DND-41 (cell line): ENCODE results near the gene ACADS.

Experiments
- ATAC-seq: fragments of 200-7000 bp; cut with Tn5 transposase; 3 replicates; pipeline ENCODE4 v1.9.1; 2021; ENCODE audit warnings: low read depth; ENCODE audit not compliant: insufficient read depth
- DNase-seq: peaks from one replicate; pipeline ENCODE4 v3.0.0-alpha.2; 2020
- H2AFZ ChIP-seq: 2 replicates; pipeline ENCODE4 v1.6.0; 2012; ENCODE audit warnings: low read depth, low read length
- H3K27ac ChIP-seq: 2 replicates; pipeline ENCODE4 v1.5.1; 2012; ENCODE audit warnings: low read length, inconsistent platforms
- H3K27me3 ChIP-seq: fragments of 200-600 bp; sonication (generic); 2 replicates; pipeline ENCODE4 v1.6.0; 2012; ENCODE audit warnings: low read length, mild to moderate bottlenecking, inconsistent platforms; ENCODE audit not compliant: insufficient read depth, poor library complexity
- H3K36me3 ChIP-seq: 2 replicates; pipeline ENCODE4 v1.5.1; 2012; ENCODE audit warnings: low read length, inconsistent platforms; ENCODE audit not compliant: insufficient read depth
- H3K4me1 ChIP-seq: 2 replicates; pipeline ENCODE4 v1.5.1; 2012; ENCODE audit warnings: mild to moderate bottlenecking, low read length; ENCODE audit not compliant: insufficient read depth
- H3K4me2 ChIP-seq: 2 replicates; pipeline ENCODE4 v1.6.0; 2012; ENCODE audit warnings: mild to moderate bottlenecking, moderate library complexity, low read length, inconsistent platforms; ENCODE audit not compliant: insufficient read depth
- H3K4me3 ChIP-seq, 2 experiments: fragments of 200-600 bp in 1 of 2; shearing (Covaris generic) in 1 of 2; 2 replicates each; pipeline ENCODE4 v1.5.1; 2012 to 2016; ENCODE audit warnings: inconsistent platforms in 2 of 2, low read length in 2 of 2, mild to moderate bottlenecking in 2 of 2, low read depth in 1 of 2, moderate library complexity in 1 of 2
- H3K79me2 ChIP-seq: 2 replicates; pipeline ENCODE4 v1.6.0; 2012; ENCODE audit warnings: low read length, inconsistent platforms; ENCODE audit not compliant: insufficient read depth
- H3K9ac ChIP-seq: 2 replicates; pipeline ENCODE4 v1.6.0; 2012; ENCODE audit warnings: low read depth, mild to moderate bottlenecking, inconsistent platforms, low read length, moderate library complexity
- H3K9me3 ChIP-seq: 2 replicates; pipeline ENCODE4 v1.5.1; 2012; ENCODE audit warnings: low read length, moderate library complexity, mild to moderate bottlenecking, inconsistent platforms; ENCODE audit not compliant: insufficient read depth, severe bottlenecking
- H4K20me1 ChIP-seq: 2 replicates; pipeline ENCODE4 v1.6.0; 2012; ENCODE audit warnings: low read length; ENCODE audit not compliant: insufficient read depth
- EZH2 ChIP-seq: IDR thresholded peaks from 3 replicates; pipeline ENCODE4 v1.6.1; 2012; ENCODE audit warnings: borderline replicate concordance, low read depth, mild to moderate bottlenecking, moderate library complexity, low read length, inconsistent platforms; ENCODE audit not compliant: severe bottlenecking
- TF ChIP-seq, protein P1 (sequence below): IDR thresholded peaks from 2 replicates; pipeline ENCODE4 v1.5.1; 2012; ENCODE audit warnings: borderline replicate concordance, low read length, moderate library complexity, mild to moderate bottlenecking; ENCODE audit not compliant: poor library complexity, severe bottlenecking; ENCODE audit errors: extremely low read depth

The ACADS gene

DNA sequence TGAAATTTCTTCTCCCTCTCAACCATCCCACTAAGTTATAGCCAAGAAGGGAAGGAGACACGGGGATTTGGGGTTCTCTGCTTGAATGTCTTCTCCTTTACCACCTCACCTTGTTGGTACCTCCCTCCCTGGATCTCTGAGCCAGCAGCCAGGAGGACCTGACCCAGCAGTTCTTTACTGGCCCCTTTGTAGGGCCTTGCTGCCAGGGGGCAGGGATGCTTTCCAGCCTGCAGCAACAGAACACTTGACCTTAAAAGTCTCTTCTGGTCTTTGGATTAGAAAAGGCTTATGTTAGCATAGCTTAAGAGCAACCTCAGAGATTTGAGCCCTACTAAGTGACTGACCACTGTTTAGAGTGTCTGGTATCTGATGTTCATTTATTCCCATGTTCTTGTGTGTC is 28.3 kb upstream of the ACADS start:
- DNase-seq = no peak
- peaks cover 27% of the 10 kb centered on the region for H3K79me2 ChIP-seq
- H3K9me3 ChIP-seq = no peaks in the 10 kb centered on the region
- H3K27me3 ChIP-seq = no peaks in the 10 kb centered on the region
- no peak overlapping the region for H3K9ac ChIP-seq
- H3K36me3 ChIP-seq = peaks cover 97% of the 10 kb centered on the region
- H3K4me2 ChIP-seq = no peak overlapping the region
- no peaks in the 10 kb centered on the region for H3K4me1 ChIP-seq
- H2AFZ ChIP-seq = no peak overlapping the region
- no peak overlapping the region for H3K4me3 ChIP-seq
- no peak overlapping the region for H3K27ac ChIP-seq
- no peak for TF ChIP-seq EZH2
- TF ChIP-seq, protein P1, sequence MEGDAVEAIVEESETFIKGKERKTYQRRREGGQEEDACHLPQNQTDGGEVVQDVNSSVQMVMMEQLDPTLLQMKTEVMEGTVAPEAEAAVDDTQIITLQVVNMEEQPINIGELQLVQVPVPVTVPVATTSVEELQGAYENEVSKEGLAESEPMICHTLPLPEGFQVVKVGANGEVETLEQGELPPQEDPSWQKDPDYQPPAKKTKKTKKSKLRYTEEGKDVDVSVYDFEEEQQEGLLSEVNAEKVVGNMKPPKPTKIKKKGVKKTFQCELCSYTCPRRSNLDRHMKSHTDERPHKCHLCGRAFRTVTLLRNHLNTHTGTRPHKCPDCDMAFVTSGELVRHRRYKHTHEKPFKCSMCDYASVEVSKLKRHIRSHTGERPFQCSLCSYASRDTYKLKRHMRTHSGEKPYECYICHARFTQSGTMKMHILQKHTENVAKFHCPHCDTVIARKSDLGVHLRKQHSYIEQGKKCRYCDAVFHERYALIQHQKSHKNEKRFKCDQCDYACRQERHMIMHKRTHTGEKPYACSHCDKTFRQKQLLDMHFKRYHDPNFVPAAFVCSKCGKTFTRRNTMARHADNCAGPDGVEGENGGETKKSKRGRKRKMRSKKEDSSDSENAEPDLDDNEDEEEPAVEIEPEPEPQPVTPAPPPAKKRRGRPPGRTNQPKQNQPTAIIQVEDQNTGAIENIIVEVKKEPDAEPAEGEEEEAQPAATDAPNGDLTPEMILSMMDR = no peak
- H4K20me1 ChIP-seq = peaks cover 47% of the 10 kb centered on the region
- no peak for ATAC-seq

DNA sequence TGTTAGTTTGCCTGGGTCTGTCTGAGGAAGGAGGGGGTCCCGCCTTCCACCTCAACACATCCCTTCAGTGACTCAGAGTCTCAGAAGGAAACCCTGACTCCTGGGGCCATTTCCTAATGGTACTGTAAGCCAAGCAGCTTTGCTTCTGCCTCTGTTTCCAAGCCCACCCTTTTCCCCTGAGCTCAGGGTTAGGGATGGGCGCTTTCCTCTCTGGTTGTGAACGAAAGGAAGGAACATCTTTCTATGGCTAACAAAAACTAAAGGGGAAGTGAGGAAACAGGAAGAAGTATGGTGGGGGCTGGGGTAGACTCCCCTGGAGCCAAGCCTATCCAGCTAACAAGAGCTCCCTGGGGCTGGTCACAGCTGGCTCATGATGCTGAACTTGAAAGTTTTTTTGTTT is 27.0 kb upstream of the ACADS start:
- H3K4me2 ChIP-seq = no peak overlapping the region
- H3K9ac ChIP-seq = no peak overlapping the region
- ATAC-seq (no peak), DNase-seq (no peak)
- H3K9me3 ChIP-seq = no peaks in the 10 kb centered on the region
- peaks cover 99% of the 10 kb centered on the region for H3K36me3 ChIP-seq
- no peaks in the 10 kb centered on the region for H3K4me1 ChIP-seq
- H3K79me2 ChIP-seq = peaks cover 14% of the 10 kb centered on the region
- no peak overlapping the region for H3K4me3 ChIP-seq
- H2AFZ ChIP-seq = no peak overlapping the region
- no peaks in the 10 kb centered on the region for H3K27me3 ChIP-seq
- peaks cover 39% of the 10 kb centered on the region for H4K20me1 ChIP-seq
- TF ChIP-seq, protein P1 = no peak
- TF ChIP-seq EZH2 = no peak
- 0 out of 2 replicates have a peak overlapping the region, but pooled peaks have one; percentile 19 for H3K27ac ChIP-seq

DNA sequence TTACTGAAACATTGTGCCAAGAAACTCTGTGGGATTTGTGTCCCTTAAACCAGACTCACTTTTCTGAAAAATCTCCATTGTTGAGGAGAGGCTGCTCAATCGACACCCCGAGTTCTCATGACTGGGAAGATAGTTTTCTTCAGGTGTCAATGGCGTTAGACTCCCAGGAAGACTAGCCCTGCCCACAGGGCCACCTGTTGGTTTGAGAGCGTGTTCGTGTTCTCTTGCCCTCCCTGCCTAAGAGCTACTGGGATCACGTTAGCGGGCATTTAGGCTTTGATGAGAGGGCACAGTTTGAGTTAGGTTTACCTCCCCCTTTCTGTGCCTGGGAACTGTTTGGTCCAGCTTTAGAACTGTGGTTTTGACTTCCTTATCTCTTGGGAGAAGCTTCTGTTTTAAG is 26.1 kb upstream of the ACADS start:
- TF ChIP-seq, protein P1 = no peak
- TF ChIP-seq EZH2 = no peak
- ATAC-seq (no peak), DNase-seq (no peak)
- no peaks in the 10 kb centered on the region for H3K9me3 ChIP-seq
- H3K4me1 ChIP-seq = no peaks in the 10 kb centered on the region
- no peak overlapping the region for H3K4me3 ChIP-seq
- peaks cover 38% of the 10 kb centered on the region for H4K20me1 ChIP-seq
- H3K27me3 ChIP-seq = no peaks in the 10 kb centered on the region
- H3K79me2 ChIP-seq = peaks cover 6% of the 10 kb centered on the region
- 0 out of 2 replicates have a peak overlapping the region, but pooled peaks have one; percentile 4 for H3K27ac ChIP-seq
- H3K36me3 ChIP-seq = peaks cover 91% of the 10 kb centered on the region
- H3K9ac ChIP-seq = no peak overlapping the region
- no peak overlapping the region for H2AFZ ChIP-seq
- no peak overlapping the region for H3K4me2 ChIP-seq

DNA sequence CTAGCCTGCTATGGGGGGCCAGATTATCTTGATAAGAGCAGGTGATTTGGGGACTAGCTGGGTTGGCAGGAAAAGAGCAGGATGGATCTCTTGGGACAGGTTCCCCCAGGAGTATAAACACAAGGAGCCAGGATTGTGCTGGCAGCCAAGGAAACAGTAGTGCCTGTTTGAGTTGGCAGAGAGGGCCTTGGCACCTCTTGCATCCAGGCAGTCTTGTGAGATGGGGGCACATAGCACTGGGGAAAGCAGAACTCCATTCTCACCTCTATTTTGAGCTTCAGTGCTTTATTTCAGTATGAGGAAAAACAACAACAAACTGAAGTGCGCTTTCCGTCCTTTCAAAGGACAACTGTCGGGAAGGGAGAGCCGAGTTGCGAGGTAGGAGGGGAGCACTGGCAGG is 24.7 kb upstream of the ACADS start:
- H3K36me3 ChIP-seq = peaks cover 78% of the 10 kb centered on the region
- ATAC-seq (no peak), DNase-seq (no peak)
- peaks cover under 1% of the 10 kb centered on the region; the same call in 1 of the 2 replicates for H3K79me2 ChIP-seq
- no peak overlapping the region for H3K9ac ChIP-seq
- H3K9me3 ChIP-seq = no peaks in the 10 kb centered on the region
- no peak overlapping the region for H2AFZ ChIP-seq
- no peaks in the 10 kb centered on the region for H3K27me3 ChIP-seq
- no peak overlapping the region for H3K4me3 ChIP-seq
- TF ChIP-seq EZH2 = no peak
- TF ChIP-seq, protein P1 = no peak
- no peaks in the 10 kb centered on the region for H3K4me1 ChIP-seq
- H3K27ac ChIP-seq = peak overlapping the region; percentile 15; the same call in 1 of the 2 replicates
- H4K20me1 ChIP-seq = peaks cover 28% of the 10 kb centered on the region
- H3K4me2 ChIP-seq = no peak overlapping the region
